Measurements from ENCODE around the gene FGFR3.

FGFR3 gene

GRCh38 chr4:1802720-1803522, 9.8 kb downstream of the FGFR3 start:
- DNase-seq (ENCODE audit: low spot score) = no peak

DNA sequence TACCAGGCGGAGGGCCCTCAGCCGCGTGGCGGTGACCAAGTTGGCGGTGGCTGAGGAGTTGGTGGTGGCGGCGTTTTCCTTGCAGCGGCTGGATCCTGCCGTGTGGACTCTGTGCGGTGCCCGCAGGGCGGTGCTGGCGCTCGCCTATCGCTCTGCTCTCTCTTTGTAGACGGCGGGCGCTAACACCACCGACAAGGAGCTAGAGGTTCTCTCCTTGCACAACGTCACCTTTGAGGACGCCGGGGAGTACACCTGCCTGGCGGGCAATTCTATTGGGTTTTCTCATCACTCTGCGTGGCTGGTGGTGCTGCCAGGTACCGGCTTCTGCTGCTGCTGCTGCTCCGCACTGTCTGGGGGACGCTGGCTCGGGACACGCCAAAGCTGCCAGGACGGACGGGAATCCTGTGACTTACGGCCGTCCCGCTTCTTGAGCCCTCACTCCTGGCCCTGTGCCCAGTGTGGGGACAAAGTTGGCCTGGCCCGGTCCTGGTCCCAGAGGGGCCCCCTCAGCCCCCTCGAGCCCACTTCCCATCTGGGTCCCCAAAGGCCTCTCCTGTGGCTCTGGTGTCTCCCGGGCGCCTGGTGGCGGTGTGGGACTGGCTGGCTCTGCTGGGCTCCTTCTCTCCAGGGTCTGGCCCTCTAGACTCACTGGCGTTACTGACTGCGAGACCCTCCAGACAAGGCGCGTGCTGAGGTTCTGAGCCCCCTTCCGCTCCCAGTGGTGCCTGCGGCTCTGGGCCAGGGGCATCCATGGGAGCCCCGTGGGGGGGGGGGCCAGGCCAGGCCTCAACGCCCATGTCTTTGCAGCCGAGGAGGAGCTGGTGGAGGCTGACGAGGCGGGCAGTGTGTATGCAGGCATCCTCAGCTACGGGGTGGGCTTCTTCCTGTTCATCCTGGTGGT, 10.7 kb downstream of the FGFR3 start:
- no peak for DNase-seq (ENCODE audit: low spot score)

DNA sequence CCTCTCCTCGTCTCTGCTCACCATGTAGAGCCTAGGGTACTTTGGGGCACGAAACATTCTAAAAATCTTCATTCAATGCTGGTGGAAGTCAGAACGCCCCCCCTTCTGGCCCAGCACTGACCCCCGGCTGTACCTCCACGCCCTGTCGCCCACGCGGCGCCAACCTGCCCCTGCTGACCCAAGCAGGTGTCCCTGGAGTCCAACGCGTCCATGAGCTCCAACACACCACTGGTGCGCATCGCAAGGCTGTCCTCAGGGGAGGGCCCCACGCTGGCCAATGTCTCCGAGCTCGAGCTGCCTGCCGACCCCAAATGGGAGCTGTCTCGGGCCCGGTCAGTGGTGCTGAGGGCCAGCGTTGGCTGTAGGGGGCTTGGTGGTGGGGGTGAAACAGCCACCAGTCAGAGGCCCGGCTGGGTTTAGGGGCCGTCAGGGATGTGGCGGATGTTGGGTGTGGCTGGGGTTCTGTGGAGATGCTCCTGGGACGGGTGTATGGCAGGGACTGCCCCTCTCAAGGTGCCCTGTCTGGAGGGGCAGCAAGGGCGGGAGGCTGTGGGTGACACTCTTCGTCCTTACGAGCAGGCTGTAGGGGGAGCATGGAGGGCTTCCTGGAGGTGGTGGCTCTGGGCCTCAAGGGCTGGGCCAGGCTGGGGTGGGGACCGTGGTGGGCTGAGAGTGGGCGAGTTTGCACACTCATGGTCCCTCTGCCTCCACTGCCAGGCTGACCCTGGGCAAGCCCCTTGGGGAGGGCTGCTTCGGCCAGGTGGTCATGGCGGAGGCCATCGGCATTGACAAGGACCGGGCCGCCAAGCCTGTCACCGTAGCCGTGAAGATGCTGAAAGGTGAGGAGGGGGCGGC, 11.8 kb downstream of the FGFR3 start:
- DNase-seq (ENCODE audit: low spot score) = no peak

GRCh38 chr4:1805493-1806222, 12.6 kb downstream of the FGFR3 start:
- DNase-seq (ENCODE audit: low spot score) = no peak

DNA sequence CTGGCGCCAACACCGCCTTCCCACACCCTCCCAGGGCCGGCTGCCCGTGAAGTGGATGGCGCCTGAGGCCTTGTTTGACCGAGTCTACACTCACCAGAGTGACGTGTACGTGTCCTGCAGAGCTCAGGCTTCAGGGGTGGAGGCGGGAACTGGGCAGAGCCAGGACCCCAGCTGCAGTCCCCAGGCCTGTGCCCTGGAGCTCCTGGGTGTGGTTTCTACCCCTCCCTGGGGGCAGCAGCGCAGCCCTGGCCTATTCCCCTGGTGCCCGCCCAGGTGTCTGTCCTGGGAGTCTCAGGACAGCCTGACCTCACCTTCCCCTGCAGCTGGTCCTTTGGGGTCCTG, 13.1 kb downstream of the FGFR3 start:
- DNase-seq (ENCODE audit: low spot score) = no peak

- DNase-seq (ENCODE audit: low spot score) = no peak
These were observed 13.7 kb downstream of the FGFR3 start for GRCh38 chr4:1806596-1807331.

- DNase-seq (ENCODE audit: low spot score) = no peak
These were observed 14.3 kb downstream of the FGFR3 start for GRCh38 chr4:1807332-1807777.

GRCh38 chr4:1808396-1808795, 15.3 kb downstream of the FGFR3 start:
- DNase-seq (ENCODE audit: low spot score) = no peak

- DNase-seq (ENCODE audit: low spot score) = no peak
These were observed 16.0 kb downstream of the FGFR3 start for GRCh38 chr4:1808851-1809753.

DNA sequence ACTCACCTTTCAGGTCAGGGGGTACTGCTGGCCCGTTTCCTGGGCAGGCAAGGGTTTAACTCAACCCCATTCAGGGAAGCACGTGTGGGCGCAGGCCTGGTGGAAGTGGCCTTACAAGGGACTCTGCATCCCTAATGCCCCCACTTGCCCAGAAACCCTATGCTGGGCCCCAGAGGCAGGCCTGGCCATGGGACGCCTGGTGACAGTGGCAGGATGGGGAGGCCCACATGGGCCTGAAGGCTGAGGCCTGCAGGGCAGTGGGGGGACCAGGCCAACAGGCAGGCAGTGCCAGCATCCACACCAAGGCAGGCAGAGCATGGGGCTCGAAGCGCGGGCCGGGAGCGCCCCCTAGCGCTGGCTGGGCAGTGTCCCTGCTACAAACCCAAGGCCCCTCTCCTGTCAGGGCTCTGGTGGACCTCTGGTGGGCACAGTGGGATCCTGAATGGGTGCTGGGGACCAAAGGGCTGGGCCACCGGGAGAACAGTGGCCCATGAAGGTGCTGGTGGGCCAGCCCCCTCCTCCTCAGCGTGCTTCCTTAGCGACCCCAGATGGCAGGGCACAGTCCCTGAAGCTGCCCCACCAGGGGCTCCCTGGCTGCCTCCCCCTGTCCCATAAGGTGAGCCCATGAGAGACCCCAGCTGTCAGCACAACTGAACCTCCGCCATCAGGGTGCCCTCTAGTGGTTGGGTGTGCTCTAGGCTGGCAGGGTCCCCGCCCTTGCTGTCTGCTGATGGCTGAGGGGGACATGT, 16.8 kb downstream of the FGFR3 start:
- DNase-seq (ENCODE audit: low spot score) = peak; percentile 93

DNA sequence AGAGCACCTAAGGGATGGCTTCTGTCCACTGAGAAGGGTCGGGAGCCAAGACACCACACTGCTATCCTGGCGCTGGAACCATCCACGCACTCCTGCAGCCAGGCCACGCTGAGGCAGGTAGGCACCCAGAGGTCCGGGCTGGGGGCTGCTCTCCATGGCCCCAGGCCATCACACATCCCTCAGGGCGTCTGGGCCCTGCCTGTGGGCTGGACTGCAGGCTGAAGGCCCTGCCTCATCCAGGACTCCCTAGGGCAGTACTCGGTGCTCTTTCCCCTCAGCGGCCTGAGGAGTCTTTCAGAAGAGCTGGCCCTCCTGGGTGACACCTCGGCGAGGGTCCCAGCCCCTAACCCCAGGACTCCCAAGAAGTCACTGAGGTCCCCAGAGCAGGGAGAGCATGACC, 17.7 kb downstream of the FGFR3 start:
- DNase-seq (ENCODE audit: low spot score) = no peak

- DNase-seq (ENCODE audit: low spot score) = no peak
These were observed 19.6 kb downstream of the FGFR3 start for GRCh38 chr4:1812720-1813119.

DNA sequence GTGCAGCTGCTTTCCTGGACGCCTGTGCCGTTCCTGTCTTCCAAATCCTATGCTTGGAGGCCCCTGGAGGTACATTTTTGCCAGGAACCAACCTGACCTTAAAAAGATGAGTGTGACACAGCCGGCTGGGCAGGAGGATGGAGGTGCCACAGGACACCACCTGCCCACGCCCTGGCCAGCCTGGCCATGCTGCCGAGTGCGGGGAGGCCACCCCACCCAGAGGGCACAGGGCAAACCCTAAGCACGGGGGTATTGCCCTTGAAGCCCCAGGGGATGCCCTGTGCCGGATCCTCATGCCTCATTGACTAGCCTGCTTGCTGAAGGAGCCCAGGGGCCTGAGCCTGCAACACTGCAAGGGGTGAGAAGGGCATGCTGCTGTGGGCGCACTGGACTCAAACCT, 20.1 kb downstream of the FGFR3 start:
- no peak for DNase-seq (ENCODE audit: low spot score)

DNA sequence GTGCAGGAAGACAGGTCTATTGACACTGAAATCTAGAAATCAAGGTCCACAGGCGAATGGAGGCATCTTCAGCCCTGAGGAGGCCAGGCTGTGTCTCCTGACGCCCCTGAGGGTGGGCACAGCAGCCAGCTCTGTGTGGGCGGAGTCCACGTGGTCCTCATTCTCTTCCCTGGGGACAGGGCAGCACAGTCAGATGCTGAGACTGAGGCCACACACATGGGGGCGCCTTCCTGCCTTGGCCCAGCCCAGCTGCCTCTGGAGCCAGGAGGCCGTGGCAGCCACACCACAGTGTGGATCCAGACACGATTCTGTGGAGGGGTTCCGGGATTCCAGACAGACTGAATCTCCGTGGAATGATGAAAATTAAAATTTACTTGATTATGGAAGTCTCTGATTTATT, 20.8 kb downstream of the FGFR3 start:
- no peak for DNase-seq (ENCODE audit: low spot score)

DNA sequence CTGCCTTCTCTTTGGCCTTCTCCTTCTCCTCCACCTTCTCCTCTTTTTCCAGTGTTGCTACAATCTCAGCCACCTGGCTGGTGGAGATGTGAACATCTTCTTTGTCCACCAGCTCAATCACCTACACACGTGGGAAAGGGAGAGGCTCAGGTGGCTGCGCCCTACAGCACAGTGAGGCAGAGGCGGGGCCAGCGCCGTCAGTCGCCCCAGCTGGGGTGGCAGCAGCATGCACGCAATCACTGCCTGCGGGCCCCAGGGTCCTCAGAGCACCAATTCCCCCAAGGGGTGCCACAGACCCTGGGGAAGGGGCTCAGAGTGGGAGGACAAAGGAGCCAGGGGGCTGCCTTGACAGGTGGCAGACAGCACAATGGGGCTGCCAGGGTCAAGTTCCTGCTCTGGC, 21.4 kb downstream of the FGFR3 start:
- no peak for DNase-seq (ENCODE audit: low spot score)

- no peak for DNase-seq (ENCODE audit: low spot score)
These were observed 22.3 kb downstream of the FGFR3 start for GRCh38 chr4:1815096-1815996.

GRCh38 chr4:1815997-1816860, 23.1 kb downstream of the FGFR3 start:
- no peak for DNase-seq (ENCODE audit: low spot score)
